HG03045 (cell line): Measurements from ENCODE around the gene PDXK.
A peak's percentile ranks its signal among the peaks of the same experiment; 100 is the strongest.

Source experiments
- ATAC-seq: cut with Tn5 transposase; IDR thresholded peaks from one replicate; pipeline ENCODE4 v1.9.1; 2021; ENCODE audit warnings: mild to moderate bottlenecking, moderate library complexity; ENCODE audit not compliant: unreplicated experiment

The PDXK gene

GRCh38 chr21:43778469-43779335 lies 59.8 kb downstream of the PDXK start:
- ATAC-seq: no peak

GRCh38 chr21:43779660-43780059 lies 60.7 kb downstream of the PDXK start:
- no peak for ATAC-seq

DNA sequence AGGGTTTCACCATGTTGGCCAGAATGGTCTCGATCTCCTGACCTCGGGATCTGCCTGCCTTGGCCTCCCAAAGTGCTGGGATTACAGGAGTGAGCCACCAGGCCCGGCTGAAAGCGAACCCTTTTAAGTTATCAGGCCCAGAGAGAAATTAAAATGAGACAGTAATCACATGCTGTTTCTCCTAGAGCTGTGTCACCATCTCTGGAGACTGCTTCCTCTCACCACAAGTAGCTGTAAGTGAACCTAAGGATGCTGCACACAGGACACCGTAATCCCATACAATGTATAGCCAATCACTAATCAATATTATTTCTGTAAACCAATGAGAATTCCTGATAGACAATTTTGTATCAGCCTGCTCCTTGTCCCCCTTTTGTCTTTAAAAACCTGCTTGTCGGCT lies 62.9 kb downstream of the PDXK start:
- ATAC-seq: no peak

DNA sequence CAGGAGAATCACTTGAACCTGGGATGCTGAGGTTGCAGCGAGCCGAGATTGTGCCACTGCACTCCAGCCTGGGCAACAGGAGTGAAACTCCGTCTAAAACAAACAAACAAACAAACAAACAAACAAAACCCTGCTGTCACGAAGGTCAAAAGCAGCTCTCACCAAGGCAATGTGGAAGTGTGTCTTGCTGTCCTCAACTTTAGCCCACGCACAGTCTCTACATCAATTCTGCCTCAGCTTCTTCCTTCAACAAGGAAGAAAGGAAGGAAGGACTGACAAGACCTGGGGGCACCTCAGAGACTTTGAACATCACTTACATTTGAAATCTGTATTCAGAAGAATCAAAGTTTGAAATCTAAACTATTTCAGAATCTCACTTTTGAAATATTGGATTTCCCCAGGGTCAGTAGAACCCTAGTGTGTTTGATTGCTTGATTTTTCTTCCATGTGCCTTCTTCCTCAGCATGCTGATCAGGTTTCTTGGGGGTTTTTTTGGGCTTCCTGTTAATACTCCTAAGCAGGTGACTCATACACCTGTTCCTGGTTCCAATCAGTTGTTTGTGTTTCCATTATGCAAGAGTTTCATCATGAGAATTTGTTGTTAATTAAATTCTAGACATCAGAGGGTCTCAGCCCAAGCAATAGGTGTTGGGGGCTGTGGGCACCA lies 63.6 kb downstream of the PDXK start:
- ATAC-seq: no peak

DNA sequence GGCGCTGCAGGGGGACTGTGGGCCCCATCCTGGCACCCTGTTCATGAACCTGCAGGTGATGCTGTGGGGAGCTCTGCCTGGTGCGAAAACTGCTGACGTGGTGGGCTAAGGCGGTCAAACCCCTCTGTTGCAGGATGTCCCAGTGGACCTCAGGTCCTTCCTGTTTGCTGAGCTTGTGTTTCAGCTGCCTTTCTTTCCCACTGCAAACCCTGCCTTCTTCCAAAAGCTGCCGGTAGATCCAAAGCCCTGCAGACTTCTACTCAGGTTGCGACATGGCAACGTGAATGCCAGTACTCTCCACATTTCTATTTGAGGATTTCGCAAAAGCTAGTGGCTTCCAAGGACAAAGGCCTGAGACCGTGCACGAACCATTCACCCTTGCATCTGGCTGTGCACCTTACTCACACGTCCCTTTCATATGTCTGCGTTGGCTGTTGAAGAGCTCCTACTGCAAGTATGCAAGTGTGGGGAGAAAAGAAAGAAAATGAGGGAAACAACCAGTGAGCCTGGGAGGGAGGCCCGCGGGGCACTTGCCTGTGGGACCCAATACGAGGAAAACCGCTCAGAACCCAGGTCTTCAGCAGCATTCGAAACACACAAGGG lies 64.3 kb downstream of the PDXK start:
- no peak for ATAC-seq

- no peak for ATAC-seq
These were observed 66.2 kb downstream of the PDXK start for GRCh38 chr21:43785134-43785533.

GRCh38 chr21:43786300-43786806 lies 67.4 kb downstream of the PDXK start:
- ATAC-seq: no peak

DNA sequence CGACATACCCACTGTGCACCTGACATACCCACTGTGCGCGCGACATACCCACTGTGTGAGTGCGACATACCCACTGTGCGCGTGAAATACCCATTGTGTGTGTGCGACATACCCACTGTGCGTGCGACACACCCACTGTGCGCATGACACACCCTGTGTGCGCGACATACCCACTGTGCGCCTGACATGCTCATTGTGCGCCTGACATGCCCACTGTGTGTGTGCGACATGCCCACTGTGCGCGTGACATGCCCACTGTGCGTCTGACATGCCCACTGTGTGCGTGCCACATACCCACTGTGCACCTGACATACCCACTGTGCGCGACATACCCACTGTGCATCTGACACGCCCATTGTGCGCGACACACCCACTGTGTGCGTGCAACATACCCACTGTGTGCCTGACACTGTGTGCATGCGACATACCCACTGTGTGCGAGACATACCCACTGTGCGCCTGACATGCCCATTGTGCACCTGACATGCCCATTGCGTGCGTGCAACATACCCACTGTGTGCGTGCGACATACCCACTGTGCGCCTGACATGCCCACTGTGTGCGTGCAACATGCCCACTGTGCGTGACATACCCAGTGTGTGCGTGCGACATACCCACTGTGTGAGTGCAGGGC lies 68.0 kb downstream of the PDXK start:
- ATAC-seq: no peak

GRCh38 chr21:43789276-43790009 lies 70.5 kb downstream of the PDXK start, which contains the start of gene RRP1:
TSS of gene RRP1 (plus strand) at chr21:43789577. CDS start at chr21:43789630, 53 bp downstream.
- peak; percentile 82 for ATAC-seq

- ATAC-seq: no peak
These were observed 71.1 kb downstream of the PDXK start for GRCh38 chr21:43790010-43790524.

DNA sequence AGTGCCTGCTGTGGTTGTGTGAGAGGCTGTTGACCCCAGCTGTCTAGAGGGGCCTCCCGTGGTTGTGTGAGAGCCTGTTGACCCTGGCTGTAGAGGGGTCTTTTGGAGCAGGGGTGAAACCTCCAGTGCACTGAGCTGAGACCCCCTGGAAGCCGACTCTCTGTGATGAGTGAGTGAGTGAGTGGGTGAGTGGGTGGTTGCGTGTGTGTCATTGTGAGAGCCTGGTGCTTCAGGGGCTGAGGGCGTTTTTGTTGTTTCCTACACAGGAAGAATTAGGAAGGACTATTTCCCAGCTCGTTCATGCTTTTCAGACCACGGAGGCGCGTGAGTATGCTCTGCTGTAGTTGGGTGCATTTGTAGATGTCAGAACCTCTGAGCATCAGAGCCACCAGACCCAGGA lies 73.5 kb downstream of the PDXK start:
- no peak for ATAC-seq

DNA sequence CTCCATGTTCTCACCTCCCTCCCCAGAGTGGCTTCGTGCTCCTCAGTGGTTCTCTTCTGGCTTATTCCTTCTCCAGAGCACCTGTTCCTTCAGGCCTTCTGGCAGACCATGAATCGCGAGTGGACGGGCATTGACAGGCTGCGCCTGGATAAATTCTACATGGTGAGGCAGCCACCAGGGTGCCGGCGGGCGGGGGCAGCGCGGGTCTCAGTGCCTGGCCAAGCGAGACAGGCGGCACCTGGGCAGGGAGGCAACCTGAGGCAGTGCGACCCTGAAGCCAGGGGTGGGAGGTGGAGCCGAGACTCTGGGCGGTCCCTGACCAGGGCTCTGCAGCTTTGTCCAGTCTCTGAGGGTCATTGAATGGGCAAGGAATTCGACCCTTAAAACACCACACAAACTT lies 74.3 kb downstream of the PDXK start:
- ATAC-seq: no peak

DNA sequence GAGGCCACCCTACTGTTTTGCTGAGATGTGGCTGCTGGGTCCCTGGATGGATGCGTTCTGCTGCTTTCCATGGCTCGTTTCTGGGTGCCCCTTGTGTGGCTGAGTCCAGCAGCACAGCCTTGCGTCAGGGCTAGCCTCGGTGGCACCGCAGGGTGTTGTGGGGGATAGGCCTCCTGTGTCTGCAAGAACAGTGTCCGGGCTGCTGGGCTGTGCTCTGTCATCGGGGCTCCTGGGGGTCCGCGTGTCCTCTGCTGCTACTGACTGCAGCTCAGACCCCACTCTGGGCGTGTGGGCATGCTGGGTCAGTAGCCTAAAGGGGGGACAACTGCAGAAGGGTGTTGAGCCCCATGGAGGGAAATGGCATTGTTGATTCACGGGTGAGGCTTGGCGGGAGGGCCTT lies 75.4 kb downstream of the PDXK start:
- ATAC-seq: no peak

DNA sequence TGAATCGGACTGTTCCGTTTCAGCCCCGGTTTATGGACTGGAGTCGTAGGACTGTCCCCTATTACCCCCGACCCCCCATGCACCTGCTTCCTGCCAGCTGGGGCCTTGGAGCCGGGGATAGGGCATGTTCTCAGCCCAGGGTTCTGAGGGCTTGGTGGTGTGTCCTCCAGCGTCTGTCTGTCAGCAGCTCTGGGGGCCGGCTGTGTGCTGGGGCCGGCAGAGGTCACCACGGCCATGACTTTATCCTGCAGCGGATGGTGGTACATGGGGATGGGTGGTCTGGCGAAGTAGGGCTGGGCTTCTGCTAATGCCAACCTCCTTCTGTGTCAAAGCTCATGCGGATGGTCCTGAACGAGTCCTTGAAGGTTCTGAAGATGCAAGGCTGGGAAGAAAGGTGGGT lies 75.9 kb downstream of the PDXK start:
- ATAC-seq: no peak

DNA sequence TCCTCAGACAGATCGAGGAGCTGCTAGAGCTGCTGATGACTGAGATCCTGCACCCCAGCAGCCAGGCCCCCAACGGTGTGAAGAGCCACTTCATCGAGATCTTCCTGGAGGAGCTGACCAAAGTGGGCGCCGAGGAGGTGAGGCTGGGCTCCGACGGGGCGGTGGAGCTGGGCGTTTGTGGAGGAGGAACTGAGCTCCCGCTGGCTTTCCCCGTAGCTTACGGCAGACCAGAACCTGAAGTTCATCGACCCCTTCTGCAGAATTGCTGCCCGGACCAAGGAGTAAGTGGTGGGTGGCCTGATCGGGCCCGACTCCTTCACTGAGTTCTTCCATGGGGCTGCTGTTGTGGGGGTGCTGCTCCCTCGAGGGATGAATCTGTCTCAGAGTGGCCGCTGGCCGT lies 78.5 kb downstream of the PDXK start:
- ATAC-seq: no peak

- ATAC-seq: no peak
These were observed 79.2 kb downstream of the PDXK start for GRCh38 chr21:43797925-43798715.

- no peak for ATAC-seq
These were observed 80.4 kb downstream of the PDXK start for GRCh38 chr21:43799301-43799840.

GRCh38 chr21:43800124-43800523 lies 81.2 kb downstream of the PDXK start:
- no peak for ATAC-seq

DNA sequence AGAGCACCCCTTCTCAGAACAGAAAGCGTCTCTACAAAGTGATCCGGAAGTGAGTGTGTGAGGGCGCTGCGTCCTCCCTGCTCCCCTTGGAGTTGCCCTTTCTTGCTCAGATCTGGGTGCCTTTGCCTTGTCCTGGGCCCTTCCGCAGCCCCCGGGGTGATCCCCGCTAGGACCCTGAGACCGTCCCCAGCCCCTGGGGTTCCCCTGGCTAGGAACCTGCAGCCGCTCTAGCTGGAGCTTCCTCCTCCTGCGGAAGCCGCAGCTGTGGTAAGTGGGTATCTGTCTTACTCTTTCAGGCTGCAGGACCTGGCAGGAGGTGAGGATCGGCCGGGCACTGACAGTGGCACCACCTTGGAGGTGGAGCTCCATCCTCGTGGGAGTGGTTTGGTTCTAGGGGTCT lies 81.6 kb downstream of the PDXK start:
- no peak for ATAC-seq
